ENCODE measurements around the gene ERC1.

The ERC1 gene

DNA sequence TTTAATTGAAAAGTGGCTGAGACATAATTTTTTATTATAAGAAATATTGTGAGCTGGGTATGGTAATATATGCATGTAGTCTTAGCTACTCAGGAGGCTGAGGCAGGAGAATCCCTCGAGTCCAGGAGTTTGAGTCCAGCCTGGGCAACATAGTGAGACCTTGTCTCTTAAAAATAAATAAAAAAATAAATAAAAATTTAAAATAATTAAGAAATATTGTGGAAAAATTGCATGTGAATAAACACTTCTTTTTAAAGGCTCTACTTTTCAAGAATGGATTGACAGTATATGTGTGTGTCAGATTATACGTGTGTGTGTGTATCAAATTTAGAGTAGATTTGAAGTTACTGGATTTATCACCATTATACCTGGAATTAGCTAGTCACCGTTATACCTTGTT is 43.2 kb downstream of the ERC1 start:
- FAIRE-seq: peak; percentile 18

DNA sequence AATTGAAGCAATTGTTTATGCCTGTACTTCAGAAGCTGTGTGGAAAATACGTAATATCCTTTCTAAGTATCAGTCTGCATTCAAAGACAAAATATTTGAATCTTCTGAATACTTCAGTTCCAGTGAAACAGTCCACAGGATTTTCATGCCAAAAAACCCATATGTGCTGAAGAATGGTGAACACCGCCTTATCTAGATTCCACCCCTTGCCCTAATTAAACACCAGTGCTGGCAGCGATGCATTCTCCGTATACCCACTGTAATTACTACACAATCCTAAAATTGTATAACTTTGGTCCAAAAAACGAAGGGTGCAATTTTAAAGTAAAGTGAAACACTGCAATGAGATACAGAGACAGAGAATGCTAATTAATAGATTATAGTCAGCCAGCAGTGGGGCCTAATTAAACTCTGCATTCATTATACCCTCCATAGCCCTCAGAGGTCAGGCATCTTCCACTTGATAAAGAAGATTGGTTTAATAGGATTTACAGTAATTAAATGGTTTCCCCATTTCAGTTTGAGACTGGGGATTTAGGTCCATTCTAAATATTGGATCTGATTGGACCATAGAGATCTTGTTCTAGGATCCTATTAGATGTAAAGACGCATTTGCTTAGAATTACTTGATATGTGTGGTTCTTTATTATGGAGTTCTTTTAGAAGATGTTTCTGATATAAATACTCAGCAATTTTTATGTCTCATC is 43.9 kb downstream of the ERC1 start:
- FAIRE-seq: no peak

DNA sequence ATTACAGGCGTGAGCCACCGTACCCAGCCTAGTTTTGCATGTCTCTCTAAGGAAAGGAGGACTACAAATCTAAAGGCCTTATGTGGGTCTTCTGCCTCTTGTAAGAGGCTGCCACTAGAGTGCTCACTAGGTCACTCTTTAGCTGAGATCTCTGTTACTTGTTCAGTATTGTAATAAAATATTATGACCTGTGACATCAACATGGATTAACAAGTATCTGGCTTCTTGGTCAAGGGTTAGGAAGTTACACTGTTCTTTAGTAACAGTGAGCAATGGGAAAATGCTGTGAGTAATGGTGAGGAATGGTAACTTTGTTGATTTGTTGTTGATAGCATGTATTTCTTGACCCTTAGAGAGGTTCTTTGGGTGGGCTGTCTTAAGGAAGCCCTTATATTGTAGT is 50.5 kb downstream of the ERC1 start:
- FAIRE-seq: no peak

DNA sequence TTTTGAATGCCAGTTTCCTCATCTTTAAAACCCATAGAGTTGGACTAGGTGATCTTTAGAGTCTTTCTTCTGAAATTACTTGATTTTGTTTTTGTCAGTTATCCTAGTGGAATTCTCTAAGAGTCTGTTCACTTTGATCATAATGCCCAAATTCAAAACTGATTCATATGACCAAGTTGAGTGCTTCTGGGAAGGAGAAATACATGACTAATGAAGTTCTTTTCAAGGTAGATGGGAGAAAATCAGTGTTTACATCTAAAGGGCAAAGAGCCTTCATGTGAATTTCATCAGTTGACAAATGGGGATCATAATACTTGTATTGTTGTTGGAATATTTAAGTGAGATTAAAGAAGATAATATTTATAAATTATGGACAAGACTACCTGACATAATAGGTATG is 53.2 kb downstream of the ERC1 start:
- peak; percentile 29 for FAIRE-seq

DNA sequence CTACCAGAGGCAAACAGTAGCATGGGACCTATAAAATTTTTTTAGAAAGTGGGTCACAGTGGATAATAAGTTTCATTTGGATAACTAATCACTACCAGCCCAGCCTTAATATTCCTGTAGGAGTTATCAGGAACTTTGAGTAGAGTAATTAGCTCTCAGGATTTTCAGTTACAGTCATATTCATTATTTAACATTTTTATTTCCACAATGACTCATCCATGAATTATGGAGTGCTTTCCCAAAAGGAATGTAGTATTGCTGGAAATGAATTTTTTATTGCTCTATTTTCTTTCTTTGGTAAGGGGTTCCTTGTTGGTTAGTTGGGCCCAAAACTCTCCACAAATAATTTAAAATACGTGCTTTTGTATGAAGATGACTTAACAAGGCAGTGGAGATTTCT is 53.7 kb downstream of the ERC1 start:
- FAIRE-seq: no peak

DNA sequence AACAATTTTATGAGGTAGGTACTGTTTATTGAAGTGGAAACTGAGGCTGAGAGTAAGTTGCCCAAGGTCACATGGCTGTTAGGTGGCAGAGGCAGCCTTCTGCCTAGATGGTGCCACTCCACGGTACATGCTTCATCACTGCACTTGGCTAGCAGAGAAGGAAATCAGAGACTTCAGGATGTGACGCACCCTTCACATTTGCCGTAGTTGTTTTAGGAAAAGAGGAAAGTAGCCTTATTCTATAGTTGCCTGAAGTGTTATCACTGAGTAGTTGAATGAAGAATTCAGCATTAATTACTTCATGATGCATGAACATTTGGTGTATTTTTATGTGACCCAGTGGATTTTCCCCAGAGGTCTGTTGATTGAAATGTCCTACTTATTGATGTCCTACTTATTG is 55.7 kb downstream of the ERC1 start:
- no peak for FAIRE-seq

DNA sequence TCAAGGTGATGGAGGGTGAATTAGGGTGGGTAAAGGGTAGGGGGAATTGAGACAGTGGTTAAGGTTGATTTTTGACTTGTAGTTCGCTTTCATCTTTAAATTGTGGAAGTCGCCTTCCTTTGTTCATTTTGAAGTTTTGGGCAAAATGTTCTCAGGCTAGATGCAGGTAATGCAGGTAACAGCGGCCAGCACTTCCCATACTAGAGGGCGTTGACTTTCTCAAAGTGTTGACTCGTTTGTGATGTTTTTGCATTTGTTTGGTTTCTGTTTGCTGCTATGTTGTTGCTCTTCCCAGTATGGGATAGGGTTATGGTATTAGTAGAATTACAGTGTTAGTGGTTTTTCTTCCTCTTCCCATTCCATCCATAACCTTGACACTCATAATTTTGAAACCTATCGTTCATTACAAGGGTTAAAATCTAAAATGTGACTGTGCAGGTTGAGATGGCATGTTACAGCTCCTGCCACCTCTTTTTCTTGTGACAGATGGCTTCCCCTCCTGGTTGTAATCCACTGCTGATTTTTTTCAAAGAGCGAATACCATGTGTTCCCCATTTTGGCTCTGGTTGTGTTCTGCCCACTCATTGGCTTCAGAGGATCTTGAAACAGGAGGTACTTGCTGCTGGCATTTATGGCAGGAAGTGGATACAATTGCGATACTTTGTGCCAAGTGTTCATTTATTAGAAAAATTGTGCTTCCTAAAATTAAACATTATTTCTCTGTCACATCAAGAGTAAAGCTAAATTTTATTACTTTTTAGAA is 57.1 kb downstream of the ERC1 start:
- FAIRE-seq: no peak

DNA sequence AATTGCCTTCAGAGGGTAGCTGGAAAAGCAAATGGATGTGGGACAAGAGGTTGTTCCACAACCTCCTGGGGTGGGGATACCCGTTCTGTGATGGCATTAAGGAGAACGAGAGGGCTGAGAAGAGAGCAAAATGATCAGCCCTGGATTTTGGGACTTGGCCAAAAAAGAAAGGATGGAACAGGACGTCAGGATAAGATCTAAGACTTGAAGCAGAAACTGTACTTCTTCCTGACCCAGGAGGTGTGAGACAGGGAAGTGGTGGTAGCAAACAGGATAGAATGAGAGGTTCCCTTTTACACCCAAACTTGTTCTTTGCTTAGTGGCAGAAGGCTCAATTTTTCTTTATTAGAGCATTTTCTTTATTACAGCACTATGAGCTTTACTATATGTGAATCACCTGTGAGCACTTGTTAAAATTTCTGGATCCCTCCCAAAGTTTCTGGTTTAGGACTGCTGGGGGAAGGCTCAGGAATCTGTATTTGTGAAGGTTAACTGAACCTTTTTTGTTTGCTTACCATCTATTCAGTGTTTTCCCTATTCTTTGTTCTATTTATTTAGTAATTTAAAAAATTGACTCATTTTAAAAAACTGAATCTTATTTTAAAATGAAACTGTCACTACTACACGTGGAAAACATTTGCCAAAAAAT is 59.2 kb downstream of the ERC1 start:
- no peak for FAIRE-seq

DNA sequence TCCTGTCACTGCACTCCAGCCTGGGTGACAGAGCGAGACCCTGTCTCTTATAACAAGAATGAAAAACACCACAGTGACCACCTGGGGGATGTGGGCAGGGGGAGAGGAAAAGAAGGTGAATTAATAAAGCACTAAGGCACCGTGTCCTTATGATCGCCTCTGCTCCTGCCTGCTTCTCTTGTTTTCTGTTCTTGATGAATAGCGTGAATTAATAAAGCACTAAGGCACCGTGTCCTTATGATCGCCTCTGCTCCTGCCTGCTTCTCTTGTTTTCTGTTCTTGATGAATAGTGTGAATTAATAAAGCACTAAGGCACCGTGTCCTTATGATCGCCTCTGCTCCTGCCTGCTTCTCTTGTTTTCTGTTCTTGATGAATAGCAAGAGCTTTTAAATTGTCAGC is 60.6 kb downstream of the ERC1 start:
- peak; percentile 76 for FAIRE-seq

DNA sequence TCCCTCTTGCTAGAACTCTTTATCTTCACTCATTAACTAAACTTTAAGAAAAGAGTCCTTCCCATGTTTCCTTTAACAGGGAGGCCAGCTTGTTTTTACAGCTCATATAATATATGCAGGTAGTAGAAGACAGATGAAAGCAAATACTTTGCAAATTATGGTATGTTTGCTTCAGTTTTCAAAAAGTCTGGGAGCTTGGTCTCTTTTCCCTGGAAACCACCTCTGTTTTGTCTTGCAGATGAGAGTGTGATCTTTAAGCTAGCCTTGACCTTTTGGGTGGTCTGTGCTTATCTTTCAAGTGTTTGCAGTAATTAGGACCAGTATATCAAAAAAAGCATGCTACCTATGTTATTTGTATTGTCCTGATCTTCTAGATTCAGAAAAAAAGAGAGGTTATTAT is 62.7 kb downstream of the ERC1 start:
- no peak for FAIRE-seq

DNA sequence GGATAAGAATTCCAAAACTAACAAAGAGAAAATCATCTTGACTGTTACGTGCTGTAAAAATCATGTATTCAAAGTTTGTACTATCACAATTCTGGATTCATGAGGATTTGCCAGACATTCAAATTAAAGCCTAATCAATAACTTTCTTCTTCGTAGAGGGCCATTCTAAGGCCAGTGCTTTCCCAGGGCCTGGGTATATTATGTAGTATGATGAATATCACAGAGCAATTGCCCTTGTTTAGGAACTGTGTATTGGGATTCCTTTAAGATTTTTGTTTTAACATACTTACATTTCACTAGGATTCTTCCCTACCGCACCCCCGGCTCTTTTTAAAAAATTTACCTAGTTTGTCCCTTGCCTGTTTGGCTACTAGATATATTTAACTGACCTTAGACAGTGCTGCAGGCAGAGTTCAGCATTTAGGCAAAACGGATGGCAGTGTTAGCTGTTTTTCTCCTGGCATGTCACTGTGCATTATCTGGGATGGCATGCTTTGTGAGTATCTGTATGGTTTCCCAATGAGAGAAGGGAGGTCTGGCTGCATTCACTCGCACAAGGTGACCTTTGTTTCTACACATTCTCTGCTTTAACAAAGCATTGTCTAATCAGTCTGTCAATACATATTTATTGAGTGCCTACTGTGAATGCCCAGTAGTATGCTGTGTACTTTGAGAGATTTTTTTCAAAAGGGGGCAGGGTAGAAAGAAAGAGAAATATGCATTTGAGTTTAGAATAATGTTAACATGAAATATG is 63.3 kb downstream of the ERC1 start:
- FAIRE-seq: no peak

DNA sequence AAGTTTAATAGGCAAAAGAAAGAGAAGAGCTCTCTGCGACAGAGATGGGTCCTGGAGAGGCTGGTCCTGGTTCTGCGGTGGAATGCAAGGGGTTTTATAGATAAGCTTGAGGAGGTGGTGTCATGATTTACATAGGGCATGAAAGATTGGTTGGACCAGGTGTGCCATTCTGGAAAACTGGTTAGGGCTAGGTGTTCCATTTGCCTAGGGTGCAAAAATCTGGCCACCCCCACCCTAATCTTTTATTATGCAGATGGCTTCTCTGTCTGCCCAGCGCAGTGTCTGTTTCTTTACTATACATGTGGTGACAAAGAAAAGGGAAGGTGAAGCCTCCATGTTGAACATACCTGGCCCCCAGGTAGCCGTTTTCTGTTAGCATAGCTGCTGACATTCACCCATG is 65.4 kb downstream of the ERC1 start:
- FAIRE-seq: no peak

DNA sequence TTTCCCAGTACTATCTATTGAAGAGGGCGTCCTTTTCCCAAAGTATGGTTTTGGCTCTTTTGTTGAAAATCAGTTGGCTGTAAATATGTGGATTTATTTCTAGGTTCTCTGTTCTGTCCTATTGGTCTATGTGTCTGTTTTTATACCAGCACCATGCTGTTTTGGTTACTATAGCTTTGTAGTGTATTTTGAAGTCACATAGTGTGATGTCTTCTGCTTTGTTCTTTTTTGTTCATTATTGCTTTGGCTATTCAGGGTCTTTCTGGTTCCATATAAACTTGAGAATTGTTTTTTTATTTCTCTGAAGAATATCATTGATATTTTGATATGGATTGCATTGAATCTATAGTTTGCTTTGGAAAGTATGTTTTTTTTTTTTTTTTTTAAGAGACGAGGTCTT is 67.4 kb downstream of the ERC1 start:
- FAIRE-seq: no peak

DNA sequence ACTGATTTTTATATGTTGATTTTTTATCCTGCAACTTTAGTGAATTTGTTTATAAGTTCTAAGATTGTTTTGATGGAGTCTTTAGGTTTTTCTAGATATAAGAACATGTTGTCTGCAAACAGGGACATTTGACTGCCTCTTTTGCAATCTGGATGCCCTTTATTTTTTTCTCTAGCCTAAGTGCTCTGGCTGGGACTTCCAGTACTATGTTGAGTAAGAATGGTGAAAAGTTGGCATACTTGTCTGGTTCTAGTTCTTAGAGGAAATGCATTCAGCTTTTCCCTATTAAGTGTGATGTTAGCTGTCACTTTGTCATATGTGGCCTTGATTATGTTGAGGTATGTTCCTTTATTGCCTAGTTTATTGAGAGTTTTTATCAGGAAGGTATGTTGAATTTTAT is 68.1 kb downstream of the ERC1 start:
- no peak for FAIRE-seq

DNA sequence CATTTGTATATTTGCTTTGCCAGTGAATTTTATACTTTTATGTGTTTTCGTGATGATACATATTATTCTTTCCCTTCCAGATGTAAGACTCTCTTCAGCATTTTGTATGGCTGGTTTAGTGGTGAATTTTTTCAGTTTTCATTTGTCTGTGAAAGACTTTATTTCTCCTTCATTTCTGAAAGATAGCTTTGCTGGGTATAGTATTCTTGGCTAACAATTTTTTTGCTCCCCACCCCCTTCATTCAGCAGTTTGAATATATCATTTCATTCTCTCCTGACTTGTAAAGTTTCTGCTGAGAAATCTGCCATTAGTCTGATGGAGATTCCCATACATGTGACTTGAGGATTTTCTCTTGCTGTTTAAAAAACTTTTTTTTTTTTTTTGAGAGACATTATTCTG is 72.8 kb downstream of the ERC1 start:
- no peak for FAIRE-seq

DNA sequence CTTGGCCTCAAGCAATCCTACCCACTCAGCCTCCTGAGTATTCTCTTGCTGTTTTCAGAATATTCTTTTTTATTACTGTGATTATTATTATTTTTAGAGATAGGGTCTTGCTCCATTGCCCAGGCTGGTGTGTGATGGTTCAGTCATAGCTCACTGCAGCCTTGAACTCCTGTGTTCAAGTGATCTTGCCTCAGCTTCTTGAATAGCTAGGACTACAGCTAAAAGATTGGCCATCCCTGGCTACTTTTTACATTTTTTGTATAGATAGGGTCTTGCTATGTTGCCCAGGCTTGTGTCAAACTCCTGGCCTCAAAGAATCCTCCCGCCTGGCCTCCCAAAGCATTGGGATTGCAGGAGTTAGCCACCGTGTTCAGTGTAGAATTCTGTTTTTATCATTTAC is 73.3 kb downstream of the ERC1 start:
- FAIRE-seq: no peak

DNA sequence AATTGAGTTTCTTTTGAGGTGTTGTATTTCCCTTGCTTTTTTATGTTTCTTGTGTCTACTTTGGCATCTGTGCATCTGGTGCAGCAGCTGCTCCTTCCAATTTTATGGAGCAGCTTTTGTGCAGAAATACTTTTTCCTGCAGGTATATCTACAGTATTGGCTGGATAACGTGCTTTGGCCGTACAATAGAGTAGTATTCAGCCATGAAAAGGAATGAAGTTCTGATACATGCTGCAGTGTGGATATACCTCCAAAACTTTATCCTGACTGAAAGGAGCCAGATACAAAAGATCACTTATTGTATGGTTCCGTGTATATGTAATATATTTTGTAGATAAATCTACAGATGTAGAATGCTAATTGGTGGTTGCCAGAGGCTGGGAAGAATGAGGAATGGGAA is 74.6 kb downstream of the ERC1 start:
- no peak for FAIRE-seq

DNA sequence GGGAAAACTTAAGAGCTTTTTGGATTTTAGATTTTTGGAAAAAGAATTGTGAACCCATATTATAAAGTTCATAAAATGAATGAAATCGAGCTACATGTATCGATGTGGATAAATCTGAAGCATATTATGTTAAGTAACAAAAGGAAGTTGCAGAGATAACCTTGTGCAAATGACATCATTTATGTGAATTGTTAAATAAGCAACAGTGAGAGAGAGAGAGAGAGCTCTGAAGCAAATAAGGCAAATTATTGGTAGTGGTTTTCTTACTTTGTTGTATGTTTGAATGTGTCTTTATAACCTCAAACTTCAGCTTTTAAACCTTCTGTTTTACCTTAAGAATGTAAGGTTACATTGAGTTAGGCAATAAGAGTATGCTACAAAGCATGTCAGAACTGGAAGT is 78.8 kb downstream of the ERC1 start:
- FAIRE-seq: no peak

DNA sequence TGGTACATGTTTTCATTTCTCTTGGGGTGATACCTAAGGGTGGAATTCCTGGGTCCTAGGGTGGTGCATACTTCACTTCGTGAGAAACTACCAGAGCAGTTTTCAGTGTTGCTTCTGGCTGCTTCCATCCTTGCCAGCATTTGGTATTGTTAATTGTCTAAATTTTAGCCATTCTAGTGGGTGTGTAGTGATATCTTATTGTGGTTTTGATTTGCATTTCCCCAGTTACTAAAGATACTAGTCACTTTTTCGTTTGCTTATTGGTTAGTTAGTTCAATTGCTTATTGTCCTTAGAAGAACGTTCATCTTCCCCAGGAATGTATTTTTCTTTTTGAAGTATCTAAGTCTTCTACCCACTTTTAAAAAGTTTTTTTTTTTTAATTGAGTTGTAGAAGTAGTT is 80.2 kb downstream of the ERC1 start:
- FAIRE-seq: no peak

DNA sequence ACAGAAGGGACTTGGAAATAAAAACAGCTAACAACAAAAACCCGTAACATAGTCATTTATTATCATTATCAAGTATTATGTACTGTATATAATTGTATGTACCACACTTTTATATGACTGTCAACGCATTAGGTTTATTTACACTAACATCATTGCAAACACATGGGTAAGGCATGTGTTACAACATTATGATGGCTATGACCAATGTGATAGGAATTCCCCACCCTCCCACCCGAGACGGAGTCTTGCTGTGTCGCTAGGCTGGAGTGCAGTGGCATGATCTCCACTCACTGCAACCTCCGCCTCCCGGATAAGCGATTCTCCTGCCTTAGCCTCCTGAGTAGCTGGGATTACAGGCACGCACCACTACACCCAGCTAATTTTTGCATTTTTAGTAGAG is 82.6 kb downstream of the ERC1 start:
- no peak for FAIRE-seq

DNA sequence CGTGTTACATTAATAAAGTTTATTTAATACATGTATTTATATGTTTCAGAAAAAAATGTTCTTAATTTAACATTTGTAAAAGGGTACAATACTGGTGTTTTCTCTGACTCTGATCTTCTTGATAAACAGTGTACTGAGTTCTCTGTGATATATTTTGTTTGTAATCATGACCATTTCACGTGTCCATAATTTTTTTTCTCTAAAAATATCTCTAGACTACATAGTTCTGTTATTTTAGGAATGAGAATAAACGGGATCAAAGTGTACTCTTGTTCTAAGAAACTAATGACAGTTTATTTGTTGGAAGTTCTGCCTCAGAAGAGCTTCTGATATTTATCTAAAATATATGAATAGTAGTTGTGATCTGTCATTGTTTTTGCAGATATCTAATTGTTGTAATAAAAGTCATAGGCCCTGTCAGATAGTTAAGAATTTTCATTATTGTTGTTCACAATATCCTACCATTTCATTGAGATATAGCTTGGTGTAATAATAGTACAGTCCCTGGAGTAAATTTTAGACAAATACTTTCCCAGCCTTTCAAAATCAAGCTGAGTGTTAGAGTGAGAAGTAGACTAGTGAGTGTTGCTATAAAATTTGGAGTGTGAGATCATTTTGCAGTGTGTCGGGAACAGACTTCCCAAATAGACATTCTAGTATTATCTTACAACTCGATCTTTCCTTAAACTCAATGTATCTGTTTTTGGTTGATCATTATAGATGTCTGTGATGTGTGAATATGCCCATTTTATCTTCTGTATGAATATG is 86.2 kb downstream of the ERC1 start:
- FAIRE-seq: peak; percentile 51

DNA sequence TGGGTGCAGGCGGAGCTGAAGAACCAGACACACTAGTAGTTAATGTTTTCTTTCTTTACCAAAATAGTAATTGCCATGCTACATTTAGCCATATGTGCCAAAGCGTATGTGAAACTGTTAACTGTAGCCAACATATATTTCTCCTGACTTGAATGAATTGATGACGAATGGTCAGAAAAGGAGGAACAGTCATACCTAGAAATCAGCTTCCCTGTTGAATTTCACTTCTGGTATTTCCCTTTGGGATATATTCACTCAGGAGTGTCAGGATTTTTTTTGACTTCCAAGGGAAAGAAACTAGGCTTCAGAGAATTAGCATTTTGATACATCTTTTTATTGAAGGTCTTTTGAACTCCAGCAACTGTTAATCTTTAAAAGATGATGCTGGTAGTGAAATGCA is 87.0 kb downstream of the ERC1 start:
- FAIRE-seq: no peak

All from endometrium (tissue), 2 donors.